Activated CD4-positive, alpha-beta T cell treated with anti-CD3 and anti-CD28 coated beads, Interleukin-2, amount 10 ng/mL, durations not matched to agents 24 days and 14 days (primary cell): ENCODE measurements around the gene VPS45. TPM values are rescaled to one million over a fixed set of nuclear protein-coding genes. Genes with fewer than 3 reads are reported as not detected.
"Not testable (repeated sequence)": the region's sequence is repeated elsewhere in the genome, so short reads cannot be mapped to it uniquely, and the experiment has no call there.

Experiments
- DNase-seq: peaks from one replicate; pipeline ENCODE4 v3.0.0; 2022
- H3K27ac Mint-ChIP-seq: one replicate; pipeline ENCODE4 v1.8.0; 2022; ENCODE audit warnings: mild to moderate bottlenecking, mixed read lengths
- H3K27me3 Mint-ChIP-seq: one replicate; pipeline ENCODE4 v1.8.0; 2022; ENCODE audit warnings: mixed read lengths
- H3K36me3 Mint-ChIP-seq: one replicate; pipeline ENCODE4 v1.8.0; 2022; ENCODE audit warnings: low read depth, mild to moderate bottlenecking, mixed read lengths
- H3K4me1 Mint-ChIP-seq: one replicate; pipeline ENCODE4 v1.8.0; 2021; ENCODE audit warnings: mixed read lengths
- H3K4me3 Mint-ChIP-seq: one replicate; pipeline ENCODE4 v1.8.0; 2022; ENCODE audit warnings: mild to moderate bottlenecking, moderate library complexity, mixed read lengths
- H3K9me3 Mint-ChIP-seq: one replicate; pipeline ENCODE4 v1.8.0; 2021; ENCODE audit warnings: mixed read lengths
- intact Hi-C: fragments of 100-400 bp; cut with micrococcal nuclease; formaldehyde crosslinking; loops from one replicate; pipeline ENCODE4 v1.15.1; 2023
- total RNA-seq: library from RNA; stranded (reverse); gene quantifications from 2 replicates; pipeline ENCODE4 v1.2.3, GENCODE V29; 2022

Gene VPS45
- total RNA-seq, 1 donor from 2014 or later, result 21.0 TPM

- intact Hi-C loops, result no loop called here
- Mint-ChIP-seq H3K4me1 (peaks cover 10% of the 10 kb centered on the region), H3K27ac (no peak overlapping the region), H3K9me3 (no peaks in the 10 kb centered on the region), H3K36me3 (no peaks in the 10 kb centered on the region), H3K27me3 (no peaks in the 10 kb centered on the region), H3K4me3 (no peak overlapping the region)
- no peak for DNase-seq
These were observed 115.5 kb downstream of the VPS45 start for GRCh38 chr1:150183061-150183460.

DNA sequence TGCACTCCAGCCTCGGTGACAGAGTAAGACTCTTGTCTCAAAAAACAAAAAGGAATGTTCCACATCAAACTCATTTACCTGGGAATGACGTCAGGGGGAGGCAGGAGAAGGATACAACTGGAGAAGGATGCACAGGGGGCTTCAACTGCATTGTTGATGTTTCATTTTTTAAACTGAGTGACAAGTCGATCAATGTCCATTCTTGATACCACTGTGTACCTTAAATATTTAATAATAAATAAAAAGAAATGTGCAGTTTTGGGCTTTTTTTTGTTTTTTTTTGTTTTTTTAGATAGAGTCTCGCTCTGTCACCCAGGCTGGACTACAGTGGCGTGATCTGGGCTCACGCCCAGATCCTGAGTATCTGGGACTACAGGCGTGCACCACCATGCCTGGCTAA, 117.9 kb downstream of the VPS45 start:
- DNase-seq, result no peak
- Mint-ChIP-seq H3K27ac (no peak overlapping the region), H3K27me3 (no peaks in the 10 kb centered on the region), H3K4me3 (no peak overlapping the region), H3K4me1 (peaks cover 10% of the 10 kb centered on the region), H3K36me3 (no peaks in the 10 kb centered on the region), H3K9me3 (no peaks in the 10 kb centered on the region)
- intact Hi-C loops, result loop anchor here (5.0 kb wide), 1 partner anchor 118 kb away; the partner anchor contains the start of gene VPS45

GRCh38 chr1:150186438-150186788, 118.8 kb downstream of the VPS45 start:
- intact Hi-C loops, result loop anchor here (5.0 kb wide), 1 partner anchor 119 kb away; the partner anchor contains the start of gene VPS45
- H3K36me3 Mint-ChIP-seq, H3K27me3 Mint-ChIP-seq, DNase-seq, H3K4me3 Mint-ChIP-seq, H3K4me1 Mint-ChIP-seq, H3K9me3 Mint-ChIP-seq, H3K27ac Mint-ChIP-seq: not testable (repeated sequence)

DNA sequence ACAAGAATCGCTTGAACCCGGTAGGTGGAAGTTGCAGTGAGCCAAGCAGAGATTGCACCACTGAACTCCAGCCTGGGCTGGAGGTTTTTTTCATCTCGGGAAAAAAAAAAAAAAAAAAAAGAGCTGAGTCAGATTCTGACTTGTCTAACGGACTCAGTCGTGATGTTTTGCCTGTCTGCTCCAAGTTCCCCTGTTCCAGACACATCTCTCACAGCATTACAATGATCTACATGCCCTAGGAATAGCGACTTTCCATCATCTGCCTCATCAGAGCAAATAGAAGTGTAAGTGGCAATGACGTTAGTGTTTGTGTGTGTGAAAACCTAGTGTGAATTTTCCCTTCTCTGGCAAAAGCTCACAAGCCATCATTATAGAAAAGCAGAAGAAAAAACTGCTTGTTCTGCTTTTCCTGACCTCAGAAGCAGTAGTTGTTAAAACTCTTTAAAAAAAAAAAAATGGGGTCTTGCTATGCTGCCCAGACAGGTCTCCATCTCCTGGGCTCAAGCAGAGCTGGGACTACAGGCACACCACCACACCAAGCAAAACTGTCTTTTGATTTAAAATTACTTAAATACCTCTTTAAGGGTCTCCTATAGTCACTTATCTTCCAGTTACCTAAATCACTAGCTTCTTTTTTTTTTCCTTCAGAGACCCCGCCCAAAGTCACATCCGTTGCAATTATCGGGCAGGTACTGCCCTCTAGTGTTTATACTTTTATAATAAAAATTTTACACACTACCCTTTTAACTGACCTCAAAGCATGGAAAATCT, 119.4 kb downstream of the VPS45 start:
- Mint-ChIP-seq H3K9me3 (no peaks in the 10 kb centered on the region), H3K27me3 (no peaks in the 10 kb centered on the region), H3K27ac (no peak overlapping the region), H3K4me3 (peak overlapping the region; percentile 31), H3K36me3 (no peaks in the 10 kb centered on the region), H3K4me1 (peaks cover 10% of the 10 kb centered on the region)
- intact Hi-C loops, result loop anchor here (5.0 kb wide), 1 partner anchor 120 kb away; the partner anchor contains the start of gene VPS45
- DNase-seq, result no peak

GRCh38 chr1:150187560-150187931, 120.0 kb downstream of the VPS45 start:
- Mint-ChIP-seq H3K27ac (no peak overlapping the region), H3K4me1 (peaks cover 10% of the 10 kb centered on the region), H3K9me3 (no peaks in the 10 kb centered on the region), H3K36me3 (no peaks in the 10 kb centered on the region), H3K27me3 (no peaks in the 10 kb centered on the region), H3K4me3 (no peak overlapping the region)
- no peak for DNase-seq
- intact Hi-C loops, result loop anchor here (5.0 kb wide), 1 partner anchor 120 kb away; the partner anchor contains the start of gene VPS45

- Mint-ChIP-seq H3K4me3 (no peak overlapping the region), H3K36me3 (no peaks in the 10 kb centered on the region), H3K27ac (no peak overlapping the region), H3K27me3 (peaks cover 5% of the 10 kb centered on the region), H3K4me1 (peaks cover 7% of the 10 kb centered on the region), H3K9me3 (no peaks in the 10 kb centered on the region)
- DNase-seq, result no peak
- intact Hi-C loops, result no loop called here
These were observed 124.4 kb downstream of the VPS45 start for GRCh38 chr1:150192012-150192411.

GRCh38 chr1:150194381-150195031, 126.9 kb downstream of the VPS45 start:
- no peak overlapping the region for H3K4me3 Mint-ChIP-seq
- H3K27me3 Mint-ChIP-seq, result peaks cover 15% of the 10 kb centered on the region
- H3K36me3 Mint-ChIP-seq, result no peaks in the 10 kb centered on the region
- H3K9me3 Mint-ChIP-seq, result no peaks in the 10 kb centered on the region
- H3K27ac Mint-ChIP-seq, result no peak overlapping the region
- H3K4me1 Mint-ChIP-seq, result no peaks in the 10 kb centered on the region
- no peak for DNase-seq
- intact Hi-C loops, result no loop called here

Other genes with a start within 250 kb of the VPS45 start
- gene BOLA1, start 168.2 kb upstream of the VPS45 start, total RNA-seq, result 25.8 and 26.6 TPM in 2 replicates
- 18.0 and 18.9 TPM in 2 replicates for gene SV2A, start 149.9 kb upstream of the VPS45 start, total RNA-seq
- 124 and 131 TPM in 2 replicates for gene SF3B4, start 140.0 kb upstream of the VPS45 start, total RNA-seq
- 5.8 and 6.1 TPM in 2 replicates for gene MTMR11, start 130.9 kb upstream of the VPS45 start, total RNA-seq
- gene OTUD7B, start 57.0 kb upstream of the VPS45 start, total RNA-seq, result 36.1 and 38.8 TPM in 2 replicates
- gene PLEKHO1, start 82.1 kb downstream of the VPS45 start, total RNA-seq, result 25.2 and 26.4 TPM in 2 replicates
- gene ANP32E, start 168.3 kb downstream of the VPS45 start, total RNA-seq, result 193 and 201 TPM in 2 replicates
- gene CA14, start 190.0 kb downstream of the VPS45 start, total RNA-seq, result not detected in 2 replicates
- 101 and 105 TPM in 2 replicates for gene APH1A, start 201.2 kb downstream of the VPS45 start, total RNA-seq
- gene C1orf54, start 205.0 kb downstream of the VPS45 start, total RNA-seq, result 0.64 and 0.93 TPM in 2 replicates
- 6.0 and 7.5 TPM in 2 replicates for gene CIART, start 214.8 kb downstream of the VPS45 start, total RNA-seq
- gene MRPS21, start 226.1 kb downstream of the VPS45 start, total RNA-seq, result 80.8 and 87.3 TPM in 2 replicates